BE2C (cell line): ENCODE results near the gene GMEB2.
"Not testable (repeated sequence)": the region's sequence is repeated elsewhere in the genome, so short reads cannot be mapped to it uniquely, and the experiment has no call there.

Source experiments
- DNase-seq: peaks from one replicate; pipeline ENCODE4 v3.0.0-alpha.2; 2020
- H3K27me3 ChIP-seq: fragments of 250-450 bp; sonication (Bioruptor Pico); 2 replicates; pipeline ENCODE4 v1.5.1; 2020; ENCODE audit warnings: mild to moderate bottlenecking
- H3K36me3 ChIP-seq: fragments of 250-450 bp; sonication (Bioruptor Pico); 2 replicates; pipeline ENCODE4 v1.5.1; 2020; ENCODE audit warnings: mild to moderate bottlenecking
- H3K4me1 ChIP-seq: fragments of 250-450 bp; sonication (Bioruptor Pico); 2 replicates; pipeline ENCODE4 v1.5.1; 2020
- H3K4me3 ChIP-seq: 2 replicates; pipeline ENCODE4 v1.5.1; 2011; ENCODE audit warnings: low read depth, low read length
- H3K9me3 ChIP-seq: fragments of 250-450 bp; sonication (Bioruptor Pico); 2 replicates; pipeline ENCODE4 v1.5.1; 2020
- CTCF ChIP-seq: IDR thresholded peaks from 2 replicates; pipeline ENCODE4 v1.5.1; 2012; ENCODE audit warnings: mild to moderate bottlenecking, low read depth, low read length

Gene GMEB2

DNA sequence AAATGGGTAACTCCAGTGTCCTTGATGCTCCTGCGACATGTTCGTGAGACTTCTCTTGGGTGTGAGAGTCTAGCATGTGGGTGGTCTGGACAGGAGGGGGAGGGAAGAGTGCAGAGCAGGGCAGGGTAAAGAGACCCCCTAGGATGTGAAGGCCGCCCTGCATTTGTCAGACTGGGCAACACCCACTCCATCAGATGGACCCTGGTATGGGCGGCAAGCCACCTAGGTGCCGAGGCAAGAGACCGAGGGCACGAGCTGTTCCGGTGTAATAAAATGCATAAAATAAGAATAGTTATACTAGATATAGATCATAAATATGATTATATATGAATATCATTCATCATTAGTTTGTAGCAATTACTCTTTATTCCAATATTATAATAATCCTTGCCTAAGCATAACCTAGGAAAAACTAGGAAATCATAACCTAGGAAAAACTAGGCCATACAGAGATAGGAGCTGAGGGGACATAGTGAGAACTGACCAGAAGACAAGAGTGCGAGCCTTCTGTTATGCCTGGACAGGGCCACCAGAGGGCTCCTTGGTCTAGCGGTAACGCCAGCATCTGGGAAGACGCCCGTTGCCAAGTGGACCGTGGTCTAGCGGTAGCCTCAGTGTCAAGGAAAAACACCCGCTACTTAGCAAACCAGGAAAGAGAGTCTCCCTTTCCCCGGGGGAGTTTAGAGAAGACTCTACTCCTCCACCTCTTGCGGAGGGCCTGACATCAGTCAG, 12.9 kb downstream of the GMEB2 start:
- peak; percentile 26 for DNase-seq

GRCh38 chr20:63612276-63612931, 14.5 kb downstream of the GMEB2 start:
- Histone ChIP-seq H3K36me3 (peaks cover 17% of the 10 kb centered on the region; the same call in 1 of the 2 replicates), H3K4me3 (no peak overlapping the region), H3K27me3 (no peaks in the 10 kb centered on the region), H3K9me3 (no peaks in the 10 kb centered on the region), H3K4me1 (no peaks in the 10 kb centered on the region)
- no peak for TF ChIP-seq CTCF
- peak; percentile 4 for DNase-seq

More for the DNA sequence above, 12.9 kb downstream of the GMEB2 start:
- not testable (repeated sequence) for H3K9me3 ChIP-seq, H3K4me1 ChIP-seq, H3K4me3 ChIP-seq, H3K27me3 ChIP-seq
- peaks cover 31% of the 10 kb centered on the region for H3K36me3 ChIP-seq
- TF ChIP-seq CTCF: peak; percentile 27

DNA sequence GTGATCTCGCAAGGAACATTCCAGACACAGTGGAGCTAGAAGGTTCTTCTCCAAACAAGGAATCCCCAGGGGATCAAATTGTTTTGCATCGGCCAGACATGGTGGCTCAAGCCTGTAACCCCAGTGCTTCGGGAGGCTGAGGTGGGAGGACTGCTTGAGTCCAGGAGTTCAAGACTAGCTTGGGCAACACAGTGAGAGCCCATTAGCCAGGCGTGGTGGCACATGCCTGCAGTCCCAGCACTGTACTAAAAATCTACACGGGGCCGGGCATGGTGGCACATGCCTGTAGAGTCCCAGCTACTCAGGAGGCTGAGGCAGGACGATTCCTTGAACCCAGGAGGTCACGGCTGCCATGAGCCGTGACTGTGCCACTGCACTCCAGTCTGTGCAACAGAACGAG, 15.3 kb downstream of the GMEB2 start:
- H3K9me3 ChIP-seq: no peaks in the 10 kb centered on the region

DNA sequence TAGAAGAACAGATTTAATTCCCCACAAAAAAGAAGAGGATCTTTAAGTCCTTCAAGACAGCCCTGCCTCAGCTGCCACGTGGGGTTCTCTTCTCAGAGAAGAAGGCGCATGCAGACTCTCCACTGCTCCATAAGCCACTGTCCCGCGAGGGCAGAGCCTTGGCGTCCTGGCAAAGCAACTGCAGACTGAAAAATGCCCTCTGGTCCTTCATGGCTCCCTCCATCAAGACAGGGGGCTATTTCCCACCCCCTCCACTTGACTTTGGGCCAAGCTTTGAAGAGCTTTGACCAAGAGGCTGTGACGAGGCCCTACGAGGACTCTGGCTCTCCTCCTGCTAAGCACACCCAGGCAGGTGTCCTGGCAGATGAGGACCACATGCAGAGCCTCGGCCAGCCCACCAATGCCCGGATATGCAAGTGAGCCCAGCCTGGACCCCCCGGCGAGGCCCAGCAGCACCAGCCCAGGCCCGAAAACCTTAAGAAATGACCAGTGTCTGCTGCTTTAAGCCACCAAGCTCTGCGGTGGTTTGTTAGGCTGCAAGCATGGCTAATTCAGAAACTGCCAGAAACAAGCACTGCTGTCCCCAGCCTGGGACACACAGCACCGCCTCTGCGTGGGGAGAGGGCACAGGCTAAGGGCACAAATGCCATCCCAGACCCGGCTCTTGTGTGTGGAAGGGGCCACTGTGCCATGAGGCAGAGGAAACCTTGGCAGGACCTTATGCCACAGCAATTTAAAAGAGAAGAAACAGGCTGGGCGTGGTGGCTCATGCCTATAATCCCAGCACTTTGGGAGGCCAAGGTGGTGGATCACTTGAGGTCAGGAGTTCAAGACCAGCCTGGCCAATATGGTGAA, 16.1 kb downstream of the GMEB2 start:
- H3K4me3 ChIP-seq: no peak overlapping the region
- no peaks in the 10 kb centered on the region for H3K4me1 ChIP-seq
- H3K36me3 ChIP-seq: peaks cover 17% of the 10 kb centered on the region; the same call in 1 of the 2 replicates
- H3K27me3 ChIP-seq: no peaks in the 10 kb centered on the region
- H3K9me3 ChIP-seq: no peaks in the 10 kb centered on the region
- no peak for DNase-seq
- TF ChIP-seq CTCF: no peak

More for the DNA sequence above, 15.3 kb downstream of the GMEB2 start:
- Histone ChIP-seq H3K36me3 (peaks cover 17% of the 10 kb centered on the region; the same call in 1 of the 2 replicates), H3K4me3 (no peak overlapping the region), H3K4me1 (no peaks in the 10 kb centered on the region), H3K27me3 (no peaks in the 10 kb centered on the region)
- peak; percentile 1 for DNase-seq
- TF ChIP-seq CTCF: no peak

DNA sequence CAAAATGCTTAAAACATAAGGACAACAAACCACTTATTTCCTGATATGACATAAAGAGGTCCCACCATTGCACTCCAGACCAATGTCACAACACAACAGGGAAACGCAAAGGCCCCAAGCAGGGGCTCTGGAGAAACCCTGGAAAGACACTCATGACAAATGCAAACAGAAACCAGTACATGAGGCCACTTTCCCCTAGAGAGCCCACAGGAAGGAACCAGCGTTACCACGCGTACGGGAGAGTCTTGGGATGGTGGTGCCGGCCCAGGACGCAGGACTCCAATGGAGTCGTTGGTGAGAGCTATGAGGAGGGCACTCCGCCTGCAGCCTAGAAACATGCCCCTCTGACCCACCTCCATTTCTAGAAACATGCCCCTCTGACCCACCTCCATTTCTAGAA, 20.2 kb downstream of the GMEB2 start:
- H3K9me3 ChIP-seq: no peaks in the 10 kb centered on the region
- DNase-seq: no peak
- H3K36me3 ChIP-seq: peaks cover 15% of the 10 kb centered on the region
- no peak for TF ChIP-seq CTCF
- H3K4me1 ChIP-seq: no peaks in the 10 kb centered on the region
- no peaks in the 10 kb centered on the region for H3K27me3 ChIP-seq
- no peak overlapping the region for H3K4me3 ChIP-seq
